A549 (cell line): ENCODE results near the gene XPNPEP1. TPM values are rescaled to one million over a fixed set of nuclear protein-coding genes. Genes with fewer than 3 reads are reported as not detected.

ENCODE experiments used
- EP300 ChIP-seq, 2 experiments: fragments of >200 bp; sonication (Bioruptor Twin); formaldehyde crosslinking; IDR thresholded peaks; 2 replicates in 1 of 2; 3 replicates in 1 of 2; pipeline ENCODE4 v1.6.1; 2016 to 2017
- PHF8 ChIP-seq: fragments of 200-600 bp; sonication (generic); IDR thresholded peaks from 2 replicates; pipeline ENCODE4 v1.6.1; 2016; ENCODE audit warnings: low read depth, mild to moderate bottlenecking, antibody characterized with exemption, moderate library complexity, borderline replicate concordance
- polyA plus RNA-seq, 4 experiments: library from polyadenylated mRNA; depleted of rRNA in 3 of 4; stranded (reverse); fragments of >200 nt; fragmentation: RNase III in 1 of 4; extraction: RNeasy Plus Mini Kit Qiagen cat#74134 plus additional on column Dnase treatment in 1 of 4; gene quantifications; 2 replicates in 3 of 4; 3 replicates in 1 of 4; pipeline ENCODE4 v1.2.3, GENCODE V29; 2011 to 2017
- small RNA-seq, 6 experiments: library from RNA; depleted of rRNA; stranded (forward); fragments of <200 nt; gene quantifications; one replicate each; pipeline ENCODE3, GENCODE V24; 2012

The XPNPEP1 gene
- polyA plus RNA-seq, 2 of the 4 experiments (the other 2 are of a cell fraction): 32.5 to 53.9 TPM

DNA sequence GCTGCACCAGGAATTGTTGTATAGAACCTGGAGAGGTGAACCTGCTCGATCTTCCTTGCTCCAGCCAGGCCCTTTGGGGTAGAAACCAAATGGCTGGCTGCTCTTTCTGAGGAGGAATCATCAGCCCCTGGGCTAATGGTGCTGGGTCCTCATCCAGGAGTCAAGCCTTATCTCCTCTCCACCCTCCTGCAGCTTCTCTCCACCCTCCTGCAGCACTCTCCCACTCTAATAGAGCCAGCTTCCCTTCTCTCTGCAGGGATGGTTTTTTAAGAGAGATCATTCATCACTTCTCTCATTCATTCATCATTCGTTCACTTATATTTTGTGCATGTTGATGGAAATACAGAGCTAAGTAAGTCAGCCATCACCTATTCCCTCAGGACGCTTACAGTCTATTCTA is 103.5 kb downstream of the XPNPEP1 start (continued):
- TF ChIP-seq EP300 (IDR thresholded peaks at IDR 0.05) (no peak), PHF8 (no peak)

Small RNAs within 50 kb of the gene (small RNA-seq; reads per million reads assigned to genes)
- 0 to 8.2 (median 0.08) reads per million in 6 experiments for gene RNU4-5P

Other genes starting within 250 kb of the XPNPEP1 start
- 48.2 and 49.1 TPM in 2 replicates for gene ADD3, start 84.5 kb upstream of the XPNPEP1 start, polyA plus RNA-seq (2011; rRNA removed)
- gene ADD3, start 84.5 kb upstream of the XPNPEP1 start, polyA plus RNA-seq (2017; fragmentation: RNase III; extraction: RNeasy Plus Mini Kit Qiagen cat#74134 plus additional on column Dnase treatment): 7.8 to 11.6 TPM (median 9.8 TPM) in 3 replicates